Muscle layer of duodenum (tissue), 2 donors: ENCODE data around the gene LINC01488.
A peak's percentile ranks its signal among the peaks of the same experiment; 100 is the strongest.

Experiments used
- H3K27ac ChIP-seq: one replicate; pipeline ENCODE4 v1.7.0; 2013; ENCODE audit warnings: mild to moderate bottlenecking, low read length
- H3K27me3 ChIP-seq: one replicate; pipeline ENCODE4 v1.7.0; 2013; ENCODE audit warnings: low read depth, mild to moderate bottlenecking, control low read depth, low read length
- H3K36me3 ChIP-seq, 2 donors: one replicate each; pipeline ENCODE4 v1.7.0; 2013; ENCODE audit warnings: low read length in 2 of 2, control low read depth in 1 of 2, mild to moderate bottlenecking in 1 of 2; ENCODE audit not compliant: insufficient read depth in 2 of 2, control insufficient read depth in 1 of 2
- H3K4me1 ChIP-seq, 2 donors: one replicate each; pipeline ENCODE4 v1.7.0; 2013; ENCODE audit warnings: low read length in 2 of 2, mild to moderate bottlenecking in 2 of 2, control low read depth in 1 of 2, moderate library complexity in 1 of 2; ENCODE audit not compliant: insufficient read depth in 2 of 2, control insufficient read depth in 1 of 2
- H3K4me3 ChIP-seq, 2 donors: one replicate each; pipeline ENCODE4 v1.7.0; 2013; ENCODE audit warnings: low read length in 2 of 2, low read depth in 1 of 2, mild to moderate bottlenecking in 1 of 2
- H3K9me3 ChIP-seq, 2 donors: one replicate each; pipeline ENCODE4 v1.7.0; 2013; ENCODE audit warnings: low read length in 2 of 2, control low read depth in 1 of 2, mild to moderate bottlenecking in 1 of 2; ENCODE audit not compliant: control insufficient read depth in 1 of 2
- donor health status: healthy.

LINC01488 gene

DNA sequence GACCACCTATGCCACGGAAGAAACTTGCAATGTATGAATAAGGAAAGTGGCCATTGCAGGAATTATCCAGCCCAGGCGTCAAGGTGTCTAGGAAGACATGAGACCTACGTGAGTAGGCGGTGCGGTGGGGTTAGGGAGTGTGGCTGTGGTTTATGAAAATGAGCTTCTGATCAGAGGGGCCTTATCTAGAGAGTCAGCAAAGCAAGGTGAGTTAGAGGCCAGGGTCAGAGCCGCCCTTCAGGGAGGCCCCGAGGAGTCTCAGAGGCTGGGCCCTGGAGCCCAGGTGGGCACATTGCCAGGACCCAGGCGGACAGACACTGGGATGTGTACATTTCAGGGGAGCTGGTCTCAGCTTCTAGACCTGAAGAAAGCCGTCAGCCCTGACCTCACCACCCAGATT lies 13.8 kb upstream of the LINC01488 start:
- Histone ChIP-seq H3K4me3 (no peak overlapping the region), H3K27me3 (no peaks in the 10 kb centered on the region), H3K9me3 (no peaks in the 10 kb centered on the region), H3K36me3 (no peaks in the 10 kb centered on the region), H3K4me1 (peaks cover 0 to 30% of the 10 kb centered on the region in 2 donors), H3K27ac (no peak overlapping the region)

DNA sequence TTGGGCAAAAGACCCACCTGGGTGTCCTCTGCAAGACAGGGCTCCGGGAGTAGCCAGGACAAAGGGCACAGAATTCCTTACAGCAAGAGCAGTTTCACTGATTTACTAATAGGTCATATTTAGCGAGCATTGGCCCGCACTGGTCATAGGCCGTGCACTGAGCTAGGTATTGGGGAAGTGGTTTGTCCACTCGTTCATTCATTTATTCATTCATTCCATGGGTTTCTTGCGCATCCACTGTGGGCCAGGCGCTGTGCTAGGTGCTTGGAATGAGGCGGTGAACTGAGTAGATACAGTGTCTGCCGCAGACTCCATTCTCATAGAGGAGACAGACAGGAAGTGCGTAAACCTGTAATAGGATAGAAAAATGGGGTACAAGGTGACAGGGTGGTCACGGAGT lies 13.2 kb upstream of the LINC01488 start:
- Histone ChIP-seq H3K36me3 (no peaks in the 10 kb centered on the region), H3K4me1 (peaks cover 0 to 25% of the 10 kb centered on the region in 2 donors), H3K27me3 (no peaks in the 10 kb centered on the region), H3K27ac (no peak overlapping the region), H3K4me3 (no peak overlapping the region), H3K9me3 (no peaks in the 10 kb centered on the region)

DNA sequence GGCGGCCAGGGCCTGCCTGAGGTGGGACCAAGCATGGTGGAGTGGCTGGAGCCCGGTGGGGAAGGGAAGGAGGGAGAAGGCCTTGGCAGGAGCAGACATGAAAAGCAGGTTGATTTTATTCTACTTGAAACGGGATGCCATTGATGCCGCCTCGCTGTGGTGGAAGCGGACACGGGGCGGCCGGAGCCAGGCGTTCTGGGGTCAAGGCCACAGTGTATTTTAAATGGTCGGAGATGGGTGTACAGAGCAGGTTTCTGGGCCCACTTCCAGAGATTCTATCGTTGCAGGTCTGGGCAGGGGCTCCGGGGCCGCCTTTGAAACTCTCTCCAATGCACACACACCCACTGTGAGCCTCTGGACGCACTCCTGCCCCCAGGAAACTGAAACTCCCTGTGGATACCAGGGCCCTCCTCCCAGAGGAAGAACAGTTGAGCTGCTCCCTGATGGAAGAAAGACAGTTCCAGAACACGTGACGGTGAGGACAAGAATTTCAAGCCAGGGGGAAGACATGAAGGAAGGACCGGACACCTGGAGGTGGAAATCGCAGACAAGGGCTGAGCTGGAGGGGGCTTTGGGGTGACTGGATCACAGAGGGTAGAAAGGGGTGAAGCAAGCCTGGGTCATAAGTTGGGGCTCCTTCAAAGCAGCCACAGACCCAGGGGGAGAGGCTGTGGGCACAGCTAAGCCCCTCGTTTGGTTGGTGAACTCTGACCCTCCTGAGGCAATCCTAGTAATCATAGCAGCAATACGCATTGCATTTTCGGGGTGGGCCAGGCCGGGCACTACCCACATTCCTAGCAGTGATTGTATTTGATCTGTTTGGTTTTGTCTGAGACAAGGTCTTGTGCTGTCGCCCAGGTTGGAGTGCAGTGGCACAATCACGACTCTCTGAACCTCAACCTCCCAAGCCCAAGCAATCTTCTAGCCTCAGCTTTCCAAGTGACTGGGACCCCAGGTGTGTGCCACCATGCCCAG lies 12.3 kb upstream of the LINC01488 start:
- H3K9me3 ChIP-seq: no peaks in the 10 kb centered on the region
- H3K4me1 ChIP-seq: peaks cover 0 to 16% of the 10 kb centered on the region in 2 donors
- no peaks in the 10 kb centered on the region for H3K36me3 ChIP-seq
- H3K27ac ChIP-seq: no peak overlapping the region
- H3K4me3 ChIP-seq: no peak overlapping the region
- H3K27me3 ChIP-seq: no peaks in the 10 kb centered on the region

DNA sequence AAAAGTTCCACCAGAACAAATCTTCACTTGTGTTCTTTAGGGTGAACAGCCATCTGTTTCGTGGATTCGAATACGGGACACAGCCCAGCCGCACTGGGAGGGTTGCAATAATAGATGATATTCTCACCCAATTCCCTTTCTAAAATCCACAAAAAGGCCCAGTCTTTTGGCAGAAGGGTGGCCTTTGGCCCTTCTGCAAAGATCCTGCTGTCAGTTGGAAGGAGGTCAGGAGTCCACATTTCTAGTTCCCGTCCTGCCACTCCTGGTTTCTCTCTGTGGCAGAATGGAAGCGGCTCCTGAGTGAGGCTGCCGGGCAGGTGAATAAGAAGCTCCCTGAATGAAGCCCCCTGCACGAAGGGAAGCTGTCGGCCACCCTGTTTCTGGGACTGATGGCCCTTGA lies 11.2 kb upstream of the LINC01488 start:
- Histone ChIP-seq H3K27me3 (no peaks in the 10 kb centered on the region), H3K4me3 (no peak overlapping the region)

DNA sequence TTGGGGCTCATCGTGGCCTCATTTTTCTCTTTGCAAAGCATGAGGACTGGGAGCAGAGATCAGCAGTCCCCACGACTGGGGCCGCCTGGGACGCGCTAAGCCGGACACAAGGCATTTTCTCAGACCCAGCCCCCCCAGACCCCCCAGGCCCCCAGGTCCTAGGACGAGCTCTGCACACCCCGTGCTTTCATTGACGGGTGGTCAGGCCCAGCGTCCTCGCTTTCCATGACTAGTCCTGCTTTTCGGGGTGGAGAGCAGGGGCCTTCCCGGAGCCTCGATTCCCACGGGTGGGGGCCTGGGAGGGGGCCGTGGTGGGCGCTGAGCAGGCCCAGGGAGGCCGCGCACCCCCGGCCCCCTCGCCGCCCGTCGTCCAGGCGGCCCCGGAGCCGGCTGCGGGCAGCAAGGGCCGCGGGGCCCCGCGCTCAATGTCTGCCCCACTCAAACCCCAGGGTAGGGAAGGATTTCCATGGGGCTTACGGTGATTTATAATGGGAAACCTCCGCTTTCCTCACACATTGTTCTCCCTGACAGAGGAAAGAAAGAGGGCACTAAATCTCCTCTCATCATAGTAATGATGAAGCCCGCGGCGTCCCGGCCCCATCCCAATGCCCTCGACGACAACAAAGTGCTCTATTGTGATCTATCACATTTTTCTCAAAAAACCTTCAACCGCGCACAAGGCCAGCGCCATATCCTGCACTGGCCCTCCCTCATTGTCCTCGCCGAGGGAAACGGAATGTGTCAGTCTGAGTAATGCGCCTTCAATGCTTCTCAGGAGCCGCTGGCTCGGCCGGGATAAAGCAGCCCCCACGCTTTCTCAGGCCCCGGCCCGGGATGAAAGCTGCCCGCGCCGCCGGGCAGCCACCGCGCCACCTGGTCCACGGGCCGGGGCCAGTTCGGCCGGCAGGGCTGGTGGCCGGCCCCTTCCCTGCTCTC lies 10.4 kb upstream of the LINC01488 start:
- H3K9me3 ChIP-seq: no peaks in the 10 kb centered on the region
- no peaks in the 10 kb centered on the region for H3K36me3 ChIP-seq
- no peaks in the 10 kb centered on the region for H3K27me3 ChIP-seq
- H3K27ac ChIP-seq: no peak overlapping the region
- peaks cover 0 to 12% of the 10 kb centered on the region in 2 donors for H3K4me1 ChIP-seq
- no peak overlapping the region for H3K4me3 ChIP-seq

More for the DNA sequence above, 11.2 kb upstream of the LINC01488 start:
- H3K4me1 ChIP-seq: peaks cover 0 to 12% of the 10 kb centered on the region in 2 donors
- H3K36me3 ChIP-seq: no peaks in the 10 kb centered on the region
- H3K9me3 ChIP-seq: no peaks in the 10 kb centered on the region
- H3K27ac ChIP-seq: peak overlapping the region; percentile 39

DNA sequence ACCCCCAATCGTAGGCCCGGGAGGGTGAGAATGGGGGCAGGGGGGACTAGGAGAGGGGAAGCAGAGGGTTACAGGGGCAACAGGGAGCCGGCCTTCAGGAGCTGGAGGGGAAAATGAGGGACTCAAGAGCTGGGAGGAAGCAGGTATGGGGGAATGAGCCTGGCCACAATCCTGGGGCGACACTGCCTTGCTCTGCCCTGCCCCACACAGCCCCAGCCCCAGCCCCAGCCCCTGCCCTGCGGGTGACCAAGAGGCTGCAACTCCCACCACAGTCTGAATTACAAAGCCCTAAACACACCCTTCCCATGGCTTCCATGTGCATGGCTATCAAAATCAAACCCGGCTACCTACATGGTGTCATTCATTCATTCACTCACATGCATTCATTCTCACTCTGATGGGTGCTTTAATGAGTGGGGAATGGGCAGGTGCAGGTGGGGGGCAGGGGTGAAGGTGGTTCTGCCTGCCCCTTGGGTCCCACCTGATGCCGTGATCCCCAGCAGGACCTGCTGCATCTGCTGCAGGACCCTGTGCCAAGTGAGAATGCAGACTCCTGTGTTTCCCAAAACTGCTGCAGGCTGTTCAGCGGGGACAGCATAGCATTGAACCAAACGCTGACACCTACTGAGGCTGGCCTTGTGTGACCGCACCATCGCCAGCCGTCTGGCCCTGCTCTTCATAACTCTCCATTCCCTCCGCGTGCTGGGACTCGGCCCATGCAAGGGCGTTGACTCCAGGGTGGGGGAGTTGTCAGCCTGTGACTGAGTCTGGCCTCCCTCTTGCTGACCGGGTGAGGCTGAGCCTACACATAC lies 9.5 kb upstream of the LINC01488 start:
- Histone ChIP-seq H3K27me3 (no peaks in the 10 kb centered on the region), H3K36me3 (no peaks in the 10 kb centered on the region), H3K9me3 (no peaks in the 10 kb centered on the region), H3K4me1 (peaks cover 0 to 12% of the 10 kb centered on the region in 2 donors), H3K27ac (no peak overlapping the region), H3K4me3 (no peak overlapping the region)

DNA sequence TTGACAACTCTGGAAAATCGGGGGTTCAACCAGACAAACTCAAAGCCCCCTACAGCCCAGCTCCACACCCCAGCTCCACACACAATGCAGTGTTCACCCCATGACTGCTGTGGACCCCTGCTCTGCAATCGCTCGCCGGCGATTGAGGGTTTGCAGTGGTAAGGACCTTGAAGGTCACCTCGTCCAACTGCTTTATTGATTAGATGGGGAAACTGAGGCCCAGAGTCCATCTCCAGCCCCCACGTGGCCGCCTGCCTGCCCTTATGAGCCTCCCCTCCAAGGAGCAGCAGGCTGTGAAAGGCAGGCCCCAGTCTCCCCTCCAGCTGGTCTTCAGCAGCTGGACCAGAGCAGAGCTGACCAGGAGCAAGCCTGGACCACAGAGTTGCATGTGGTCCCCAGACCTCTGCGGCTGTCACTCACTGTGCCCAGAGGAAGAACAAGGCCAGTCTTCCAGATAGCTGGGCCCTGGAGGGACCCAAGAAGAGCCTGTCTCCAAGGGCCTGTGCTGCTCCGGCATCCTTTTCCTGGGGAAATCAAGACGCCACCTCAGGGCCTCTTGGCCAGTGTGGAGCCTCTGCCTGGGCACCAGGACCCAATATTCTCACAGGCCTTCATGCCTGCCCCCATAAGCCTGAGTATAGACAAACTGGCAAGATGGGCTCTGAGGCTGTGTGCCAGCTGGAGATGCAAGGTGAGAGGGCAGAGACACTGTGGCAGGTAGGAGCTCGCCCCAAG lies 8.8 kb upstream of the LINC01488 start:
- Histone ChIP-seq H3K27me3 (no peaks in the 10 kb centered on the region), H3K27ac (no peak overlapping the region), H3K4me1 (peaks cover 0 to 12% of the 10 kb centered on the region in 2 donors), H3K4me3 (no peak overlapping the region), H3K9me3 (no peaks in the 10 kb centered on the region), H3K36me3 (no peaks in the 10 kb centered on the region)

DNA sequence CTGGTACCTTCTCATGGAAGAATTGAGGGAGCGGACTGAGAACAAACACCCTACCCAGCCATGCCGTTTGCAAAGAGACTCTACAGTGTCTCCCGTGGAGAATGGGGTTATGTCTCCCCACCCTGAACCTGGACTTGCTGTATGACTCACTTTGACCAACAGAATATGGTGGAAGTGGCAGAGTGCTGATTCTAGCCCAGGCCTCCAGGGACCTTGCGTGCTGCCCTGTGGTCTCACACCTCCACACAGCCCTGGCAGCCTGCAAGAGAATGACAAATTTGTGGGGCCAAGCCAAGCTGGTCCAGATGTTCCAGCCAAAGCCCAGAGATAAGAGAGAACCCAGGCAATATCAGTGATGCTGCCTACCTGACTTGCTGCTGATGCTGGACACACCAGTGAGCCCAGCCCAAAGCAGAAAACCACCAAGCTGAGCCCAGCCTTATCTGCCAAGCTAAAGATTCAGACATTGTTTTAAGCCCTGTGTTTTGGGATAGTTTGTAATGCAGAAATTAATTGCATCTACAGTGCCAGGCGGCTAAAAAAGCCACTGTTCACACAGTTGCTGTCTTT lies 8.1 kb upstream of the LINC01488 start:
- Histone ChIP-seq H3K4me3 (no peak overlapping the region), H3K27me3 (no peaks in the 10 kb centered on the region), H3K4me1 (peaks cover 0 to 12% of the 10 kb centered on the region in 2 donors), H3K9me3 (no peaks in the 10 kb centered on the region), H3K36me3 (no peaks in the 10 kb centered on the region), H3K27ac (no peak overlapping the region)

DNA sequence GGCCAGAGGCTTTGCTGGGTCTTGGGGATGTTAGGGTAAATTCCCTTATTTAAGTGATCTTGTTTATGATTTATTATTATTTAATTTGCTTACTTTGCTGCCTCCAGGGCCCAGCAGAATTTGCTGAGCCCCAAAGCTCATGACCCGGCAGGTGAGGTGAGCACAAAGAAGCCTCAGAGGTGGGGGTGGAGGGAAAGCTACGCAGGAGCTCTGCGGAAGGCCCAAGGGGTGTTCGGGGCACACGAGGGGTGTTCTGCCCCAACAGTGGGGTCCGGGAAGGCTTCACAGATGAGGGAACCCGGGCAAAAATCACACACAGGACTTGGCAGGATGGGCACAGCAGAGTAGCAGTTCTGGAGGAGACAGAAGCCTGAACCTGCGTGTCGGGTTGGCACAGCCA lies 6.7 kb upstream of the LINC01488 start:
- H3K27me3 ChIP-seq: no peaks in the 10 kb centered on the region
- H3K27ac ChIP-seq: no peak overlapping the region
- H3K4me3 ChIP-seq: no peak overlapping the region
- H3K4me1 ChIP-seq: peaks cover 0 to 12% of the 10 kb centered on the region in 2 donors
- H3K9me3 ChIP-seq: no peaks in the 10 kb centered on the region
- H3K36me3 ChIP-seq: no peaks in the 10 kb centered on the region
